ENCODE data around the gene DBF4B.

Gene DBF4B

GRCh38 chr17:44777394-44778348 is 69.2 kb downstream of the DBF4B start:
- no peak for TF ChIP-seq CTCF (IDR thresholded peaks at IDR 0.05; ENCODE audit: extremely low read depth, missing control alignments)
- no peak for DNase-seq (ENCODE audit: low spot score)

GRCh38 chr17:44778656-44779210 is 70.3 kb downstream of the DBF4B start:
- DNase-seq (ENCODE audit: low spot score): no peak
- TF ChIP-seq CTCF (IDR thresholded peaks at IDR 0.05; ENCODE audit: extremely low read depth, missing control alignments): no peak

- DNase-seq (ENCODE audit: low spot score): peak; percentile 89
- TF ChIP-seq CTCF (IDR thresholded peaks at IDR 0.05; ENCODE audit: extremely low read depth, missing control alignments): peak; percentile 74
Measured at GRCh38 chr17:44779211-44780025, 71.0 kb downstream of the DBF4B start.

- no peak for DNase-seq (ENCODE audit: low spot score)
- TF ChIP-seq CTCF (IDR thresholded peaks at IDR 0.05; ENCODE audit: extremely low read depth, missing control alignments): no peak
Measured at GRCh38 chr17:44780161-44780560, 71.7 kb downstream of the DBF4B start.

- no peak for TF ChIP-seq CTCF (IDR thresholded peaks at IDR 0.05; ENCODE audit: extremely low read depth, missing control alignments)
- DNase-seq (ENCODE audit: low spot score): no peak
Measured at GRCh38 chr17:44780845-44781480, 72.5 kb downstream of the DBF4B start.

GRCh38 chr17:44781551-44782325 is 73.3 kb downstream of the DBF4B start:
- TF ChIP-seq CTCF (IDR thresholded peaks at IDR 0.05; ENCODE audit: extremely low read depth, missing control alignments): no peak
- no peak for DNase-seq (ENCODE audit: low spot score)

Data from GM20000 (cell line).